ENCODE data around the gene SPINT2. TPM values are rescaled to one million over a fixed set of nuclear protein-coding genes. Genes with fewer than 3 reads are reported as not detected.
"Not testable (repeated sequence)": the region's sequence is repeated elsewhere in the genome, so short reads cannot be mapped to it uniquely, and the experiment has no call there.

Gene SPINT2
- total RNA-seq, 1 donor from 2014 or later: 9.2 TPM

GRCh38 chr19:38227287-38228004, 36.9 kb upstream of the SPINT2 start:
- Mint-ChIP-seq H3K4me3 (peak overlapping the region; percentile 76), H3K27ac (ENCODE audit: unreplicated experiment) (no peak overlapping the region), H3K9me3 (no peaks in the 10 kb centered on the region), H3K4me1 (peaks cover 44% of the 10 kb centered on the region), H3K27me3 (ENCODE audit: low read depth) (peaks cover 21% of the 10 kb centered on the region), H3K36me3 (ENCODE audit: low read depth) (peaks cover 7% of the 10 kb centered on the region)
- DNase-seq (ENCODE audit: low read depth, low spot score): no peak
- TF ChIP-seq CTCF (conservative IDR thresholded peaks at IDR 0.05): no peak

- H3K27ac Mint-ChIP-seq (ENCODE audit: unreplicated experiment): no peak overlapping the region
- peak overlapping the region; percentile 76 for H3K4me3 Mint-ChIP-seq
- no peak for DNase-seq (ENCODE audit: low read depth, low spot score)
- H3K4me1 Mint-ChIP-seq: peaks cover 41% of the 10 kb centered on the region
- H3K27me3 Mint-ChIP-seq (ENCODE audit: low read depth): peaks cover 24% of the 10 kb centered on the region
- no peak for TF ChIP-seq CTCF (conservative IDR thresholded peaks at IDR 0.05)
- no peaks in the 10 kb centered on the region for H3K9me3 Mint-ChIP-seq
- peaks cover 5% of the 10 kb centered on the region for H3K36me3 Mint-ChIP-seq (ENCODE audit: low read depth)
Measured at GRCh38 chr19:38228005-38228377, 36.4 kb upstream of the SPINT2 start.

GRCh38 chr19:38228491-38229439, 35.6 kb upstream of the SPINT2 start:
- no peaks in the 10 kb centered on the region for H3K9me3 Mint-ChIP-seq
- TF ChIP-seq CTCF (conservative IDR thresholded peaks at IDR 0.05): no peak
- peaks cover 25% of the 10 kb centered on the region for H3K27me3 Mint-ChIP-seq (ENCODE audit: low read depth)
- H3K36me3 Mint-ChIP-seq (ENCODE audit: low read depth): no peaks in the 10 kb centered on the region
- H3K4me3 Mint-ChIP-seq: peak overlapping the region; percentile 88
- H3K4me1 Mint-ChIP-seq: peaks cover 35% of the 10 kb centered on the region
- H3K27ac Mint-ChIP-seq (ENCODE audit: unreplicated experiment): peak overlapping the region; percentile 72
- DNase-seq (ENCODE audit: low read depth, low spot score): peak; percentile 64

GRCh38 chr19:38229585-38230073, 34.7 kb upstream of the SPINT2 start:
- H3K27ac Mint-ChIP-seq (ENCODE audit: unreplicated experiment): no peak overlapping the region
- H3K27me3 Mint-ChIP-seq (ENCODE audit: low read depth): peaks cover 30% of the 10 kb centered on the region
- peak; percentile 76 for DNase-seq (ENCODE audit: low read depth, low spot score)
- H3K36me3 Mint-ChIP-seq (ENCODE audit: low read depth): no peaks in the 10 kb centered on the region
- H3K9me3 Mint-ChIP-seq: no peaks in the 10 kb centered on the region
- peak overlapping the region; percentile 85 for H3K4me3 Mint-ChIP-seq
- TF ChIP-seq CTCF (conservative IDR thresholded peaks at IDR 0.05): no peak
- peaks cover 32% of the 10 kb centered on the region for H3K4me1 Mint-ChIP-seq

- H3K27ac Mint-ChIP-seq (ENCODE audit: unreplicated experiment); DNase-seq (ENCODE audit: low read depth, low spot score); H3K9me3 Mint-ChIP-seq; H3K36me3 Mint-ChIP-seq (ENCODE audit: low read depth): not testable (repeated sequence)
- Mint-ChIP-seq H3K4me3 (peak overlapping the region; percentile 45), H3K27me3 (ENCODE audit: low read depth) (peaks cover 30% of the 10 kb centered on the region), H3K4me1 (peaks cover 31% of the 10 kb centered on the region)
Measured at GRCh38 chr19:38230506-38231133, 33.8 kb upstream of the SPINT2 start.
